HFFc6 (cell line): ENCODE results near the gene FAM83D. TPM values are rescaled to one million over a fixed set of nuclear protein-coding genes. Genes with fewer than 3 reads are reported as not detected.

Experiments used
- DNase-seq: peaks from one replicate; pipeline ENCODE4 v3.0.0-alpha.2; 2018
- H3K27ac Mint-ChIP-seq: 2 replicates; pipeline ENCODE4 v1.8.0; 2020; ENCODE audit warnings: mild to moderate bottlenecking, mixed read lengths
- H3K27me3 Mint-ChIP-seq: 2 replicates; pipeline ENCODE4 v1.8.0; 2021; ENCODE audit warnings: mild to moderate bottlenecking, moderate library complexity, mixed read lengths; ENCODE audit not compliant: insufficient read depth
- H3K36me3 Mint-ChIP-seq: 2 replicates; pipeline ENCODE4 v1.8.0; 2021; ENCODE audit warnings: low read depth, mixed read lengths
- H3K4me1 Mint-ChIP-seq: 2 replicates; pipeline ENCODE4 v1.8.0; 2020; ENCODE audit warnings: low read depth, mixed read lengths
- H3K4me3 Mint-ChIP-seq: 2 replicates; pipeline ENCODE4 v1.8.0; 2020; ENCODE audit warnings: mild to moderate bottlenecking, moderate library complexity, mixed read lengths
- H3K9me3 Mint-ChIP-seq: 2 replicates; pipeline ENCODE4 v1.8.0; 2020; ENCODE audit warnings: mild to moderate bottlenecking, mixed read lengths
- CTCF ChIP-seq: fragments of 200-600 bp; sonication (generic); IDR thresholded peaks from 2 replicates; pipeline ENCODE4 v1.5.0; 2021; ENCODE audit warnings: antibody characterized with exemption, mild to moderate bottlenecking
- total RNA-seq, 6 experiments: library from RNA; stranded (reverse); fragmentation: NEBNext Ultra II Directional; extraction: Animal tissue kit (Norgen Biotek cat#: 25700); gene quantifications; 2 replicates in 1 of 6; 3 replicates in 5 of 6; pipeline ENCODE4 v1.2.3, GENCODE V29; 2021

FAM83D gene
- total RNA-seq, 6 experiments from 2014 or later = 14.2 to 31.5 (median 29.2) TPM

- no peak for TF ChIP-seq CTCF
- peaks cover 13% of the 10 kb centered on the region; the same call in 1 of the 2 replicates for H3K36me3 Mint-ChIP-seq
- no peaks in the 10 kb centered on the region for H3K9me3 Mint-ChIP-seq
- H3K27ac Mint-ChIP-seq = no peak overlapping the region; the same call in 1 of the 2 replicates
- H3K4me3 Mint-ChIP-seq = no peak overlapping the region; the same call in 1 of the 2 replicates
- no peak for DNase-seq
- H3K27me3 Mint-ChIP-seq = peaks cover 4% of the 10 kb centered on the region; the same call in 1 of the 2 replicates
- H3K4me1 Mint-ChIP-seq = peaks cover 52% of the 10 kb centered on the region
These were observed 4.0 kb downstream of the FAM83D start for GRCh38 chr20:38930242-38930569.

GRCh38 chr20:38931984-38932383 lies 5.8 kb downstream of the FAM83D start:
- DNase-seq = no peak
- no peaks in the 10 kb centered on the region for H3K9me3 Mint-ChIP-seq
- H3K27me3 Mint-ChIP-seq = peaks cover 4% of the 10 kb centered on the region; the same call in 1 of the 2 replicates
- H3K36me3 Mint-ChIP-seq = peaks cover 19% of the 10 kb centered on the region; the same call in 1 of the 2 replicates
- no peak overlapping the region; the same call in 1 of the 2 replicates for H3K27ac Mint-ChIP-seq
- TF ChIP-seq CTCF = no peak
- H3K4me3 Mint-ChIP-seq = no peak overlapping the region
- H3K4me1 Mint-ChIP-seq = peaks cover 63% of the 10 kb centered on the region

GRCh38 chr20:38932457-38933120 lies 6.4 kb downstream of the FAM83D start:
- peak overlapping the region; percentile 66 for H3K27ac Mint-ChIP-seq
- H3K9me3 Mint-ChIP-seq = no peaks in the 10 kb centered on the region
- peaks cover 4% of the 10 kb centered on the region; the same call in 1 of the 2 replicates for H3K27me3 Mint-ChIP-seq
- TF ChIP-seq CTCF = no peak
- peaks cover 19% of the 10 kb centered on the region; the same call in 1 of the 2 replicates for H3K36me3 Mint-ChIP-seq
- H3K4me1 Mint-ChIP-seq = peaks cover 62% of the 10 kb centered on the region
- DNase-seq = no peak
- H3K4me3 Mint-ChIP-seq = no peak overlapping the region

GRCh38 chr20:38934530-38934929 lies 8.3 kb downstream of the FAM83D start:
- no peak overlapping the region for H3K4me3 Mint-ChIP-seq
- H3K4me1 Mint-ChIP-seq = peaks cover 44% of the 10 kb centered on the region
- peaks cover 7% of the 10 kb centered on the region; the same call in 1 of the 2 replicates for H3K36me3 Mint-ChIP-seq

GRCh38 chr20:38935285-38935684 lies 9.1 kb downstream of the FAM83D start:
- Mint-ChIP-seq H3K27ac (peak overlapping the region; percentile 66), H3K9me3 (no peaks in the 10 kb centered on the region), H3K4me1 (peaks cover 37% of the 10 kb centered on the region), H3K36me3 (peaks cover 7% of the 10 kb centered on the region; the same call in 1 of the 2 replicates), H3K4me3 (no peak overlapping the region), H3K27me3 (0 out of 2 replicates have a peak, but pooled peaks cover 2% of the 10 kb centered on the region)
- DNase-seq = peak; percentile 46
- peak; percentile 64 for TF ChIP-seq CTCF

More at GRCh38 chr20:38934530-38934929, 8.3 kb downstream of the FAM83D start:
- TF ChIP-seq CTCF = no peak
- H3K27me3 Mint-ChIP-seq = 0 out of 2 replicates have a peak, but pooled peaks cover 2% of the 10 kb centered on the region
- no peaks in the 10 kb centered on the region for H3K9me3 Mint-ChIP-seq
- no peak for DNase-seq
- H3K27ac Mint-ChIP-seq = no peak overlapping the region
